Measurements from ENCODE around the gene UFSP1.

GRCh38 chr7:100893318-100893895, 3.9 kb upstream of the UFSP1 start:
- TF ChIP-seq CTCF (IDR thresholded peaks at IDR 0.05) (no peak), POLR2A (IDR thresholded peaks at IDR 0.05) (no peak)
